Activated CD8-positive, alpha-beta T cell treated with anti-CD3 and anti-CD28 coated beads for 36 hours (primary cell): ENCODE results near the gene IFNAR1. TPM values are rescaled to one million over a fixed set of nuclear protein-coding genes. Genes with fewer than 3 reads are reported as not detected.
"Not testable (repeated sequence)": the region's sequence is repeated elsewhere in the genome, so short reads cannot be mapped to it uniquely, and the experiment has no call there.

Experiments used
- ATAC-seq: fragments of 200-7000 bp; cut with Tn5 transposase; one replicate; pipeline ENCODE4 v1.10.0; 2021; ENCODE audit warnings: mild to moderate bottlenecking, moderate library complexity
- CTCF ChIA-PET: fragments of 350-600 bp; sonication (Branson Sonifier 250); formaldehyde crosslinking; loops from one replicate; lab custom pipeline; 2021; ENCODE audit warnings: antibody characterized with exemption; lab: Charles Lee
- POLR2A ChIA-PET: fragments of 350-600 bp; sonication (Branson Sonifier 250); formaldehyde crosslinking; loops from one replicate; lab custom pipeline; 2021; ENCODE audit warnings: antibody characterized with exemption; lab: Charles Lee
- DNase-seq: peaks from one replicate; pipeline ENCODE4 v3.0.0-alpha.2; 2020
- H3K27ac Mint-ChIP-seq: one replicate; pipeline ENCODE4 v1.8.0; 2021; ENCODE audit warnings: mild to moderate bottlenecking, mixed read lengths
- H3K27me3 Mint-ChIP-seq: one replicate; pipeline ENCODE4 v1.8.0; 2021; ENCODE audit warnings: mixed read lengths
- H3K36me3 Mint-ChIP-seq: one replicate; pipeline ENCODE4 v1.8.0; 2021; ENCODE audit warnings: low read depth, mixed read lengths
- H3K4me1 Mint-ChIP-seq: one replicate; pipeline ENCODE4 v1.8.0; 2021; ENCODE audit warnings: low read depth, mixed read lengths
- H3K4me3 Mint-ChIP-seq: one replicate; pipeline ENCODE4 v1.8.0; 2021; ENCODE audit warnings: mild to moderate bottlenecking, moderate library complexity, mixed read lengths
- H3K9me3 Mint-ChIP-seq: one replicate; pipeline ENCODE4 v1.8.0; 2021; ENCODE audit warnings: mixed read lengths
- CTCF ChIP-seq: fragments of 200-600 bp; IDR thresholded peaks from one replicate; pipeline ENCODE4 v1.8.0; 2022; ENCODE audit warnings: antibody characterized with exemption, mild to moderate bottlenecking
- intact Hi-C: fragments of 100-400 bp; cut with micrococcal nuclease; formaldehyde crosslinking; loops from one replicate; pipeline ENCODE4 v1.10.0; 2022
- total RNA-seq, 2 experiments: library from RNA; stranded (reverse); gene quantifications; one replicate each; pipeline ENCODE4 v1.2.3, GENCODE V29; 2021

IFNAR1 gene
- total RNA-seq, 2 experiments from 2014 or later = 25.6 to 30.3 TPM

- no peak for DNase-seq
- Mint-ChIP-seq H3K4me1 (peaks cover 18% of the 10 kb centered on the region), H3K4me3 (no peak overlapping the region), H3K27ac (no peak overlapping the region), H3K9me3 (no peaks in the 10 kb centered on the region), H3K27me3 (no peaks in the 10 kb centered on the region), H3K36me3 (no peaks in the 10 kb centered on the region)
- ATAC-seq = no peak
- intact Hi-C loops = no loop called here
- POLR2A ChIA-PET = no interaction called here
- CTCF ChIA-PET = interaction anchor here (0.6 to 6.5 kb wide), 9 partner anchors 9 to 178 kb away, joined by 3 to 35 read pairs (median 4); no protein-coding TSS in a partner anchor
- TF ChIP-seq CTCF = no peak
Observed at GRCh38 chr21:33375101-33375644, 50.4 kb downstream of the IFNAR1 start.

GRCh38 chr21:33377221-33377920 is 52.6 kb downstream of the IFNAR1 start:
- Mint-ChIP-seq H3K36me3 (no peaks in the 10 kb centered on the region), H3K4me3 (no peak overlapping the region), H3K27me3 (no peaks in the 10 kb centered on the region), H3K27ac (no peak overlapping the region), H3K4me1 (peaks cover 38% of the 10 kb centered on the region), H3K9me3 (no peaks in the 10 kb centered on the region)
- ATAC-seq = no peak
- TF ChIP-seq CTCF = no peak
- POLR2A ChIA-PET = no interaction called here
- intact Hi-C loops = no loop called here
- no peak for DNase-seq
- CTCF ChIA-PET = interaction anchor here (0.6 to 6.5 kb wide), 12 partner anchors 7 to 437 kb away, joined by 3 to 35 read pairs (median 5); partner anchors contain the start of gene IFNAR1

GRCh38 chr21:33378081-33378480 is 53.3 kb downstream of the IFNAR1 start:
- intact Hi-C loops = no loop called here
- ChIA-PET POLR2A (no interaction called here), CTCF (interaction anchor here (1.2 to 6.5 kb wide), 8 partner anchors 9 to 438 kb away, joined by 3 to 35 read pairs (median 5); partner anchors contain the start of gene IFNAR1)
- Mint-ChIP-seq H3K9me3 (no peaks in the 10 kb centered on the region), H3K4me1 (peaks cover 45% of the 10 kb centered on the region), H3K27ac (no peak overlapping the region), H3K27me3 (no peaks in the 10 kb centered on the region), H3K4me3 (no peak overlapping the region), H3K36me3 (no peaks in the 10 kb centered on the region)
- DNase-seq (no peak), ATAC-seq (no peak)
- TF ChIP-seq CTCF = no peak

- intact Hi-C loops = loop anchor here (5.0 kb wide), 2 partner anchors 53 to 143 kb away; no protein-coding TSS in a partner anchor
- not testable (repeated sequence) for H3K36me3 Mint-ChIP-seq, DNase-seq, H3K9me3 Mint-ChIP-seq, ATAC-seq, H3K27me3 Mint-ChIP-seq
- ChIA-PET POLR2A (interaction anchor here (1.0 to 1.3 kb wide), 2 partner anchors 16 to 100 kb away, joined by 3 to 4 read pairs; partner anchors contain the start of gene TMEM50B), CTCF (interaction anchor here (0.6 to 6.5 kb wide), 8 partner anchors 19 to 609 kb away, joined by 3 to 29 read pairs (median 4); no protein-coding TSS in a partner anchor)
- peaks cover 60% of the 10 kb centered on the region for H3K4me1 Mint-ChIP-seq
- peak overlapping the region; percentile 39 for H3K4me3 Mint-ChIP-seq
- peak overlapping the region; percentile 79 for H3K27ac Mint-ChIP-seq
Observed at GRCh38 chr21:33379934-33380333, 55.2 kb downstream of the IFNAR1 start.

GRCh38 chr21:33380483-33380998 is 55.8 kb downstream of the IFNAR1 start:
- ATAC-seq (peak; percentile 77), DNase-seq (peak; percentile 99)
- no peaks in the 10 kb centered on the region for H3K36me3 Mint-ChIP-seq
- intact Hi-C loops = loop anchor here (5.0 kb wide), 2 partner anchors 53 to 143 kb away; no protein-coding TSS in a partner anchor
- H3K27ac Mint-ChIP-seq = peak overlapping the region; percentile 79
- H3K4me1 Mint-ChIP-seq = peaks cover 61% of the 10 kb centered on the region
- no peak for TF ChIP-seq CTCF
- H3K27me3 Mint-ChIP-seq = peaks cover 2% of the 10 kb centered on the region
- peak overlapping the region; percentile 39 for H3K4me3 Mint-ChIP-seq
- no peaks in the 10 kb centered on the region for H3K9me3 Mint-ChIP-seq
- ChIA-PET CTCF (interaction anchor here (0.6 to 6.5 kb wide), 5 partner anchors 19 to 223 kb away, joined by 3 to 29 read pairs (median 7); no protein-coding TSS in a partner anchor), POLR2A (interaction anchor here (0.9 to 1.4 kb wide), 5 partner anchors 19 to 99 kb away, joined by 3 to 4 read pairs (median 3); partner anchors contain the start of gene TMEM50B)

- H3K27ac Mint-ChIP-seq = peak overlapping the region; percentile 79
- not testable (repeated sequence) for H3K9me3 Mint-ChIP-seq, DNase-seq, H3K36me3 Mint-ChIP-seq, H3K27me3 Mint-ChIP-seq, H3K4me3 Mint-ChIP-seq, ATAC-seq
- H3K4me1 Mint-ChIP-seq = peaks cover 63% of the 10 kb centered on the region
- POLR2A ChIA-PET = interaction anchor here (1.0 to 1.4 kb wide), 4 partner anchors 19 to 98 kb away, joined by 3 to 4 read pairs (median 4); partner anchors contain the start of gene TMEM50B
- intact Hi-C loops = loop anchor here (5.0 kb wide), 2 partner anchors 54 to 144 kb away; no protein-coding TSS in a partner anchor
- CTCF ChIA-PET = interaction anchor here (2.5 to 6.5 kb wide), 2 partner anchors 64 to 184 kb away, joined by 7 to 29 read pairs; no protein-coding TSS in a partner anchor
Observed at GRCh38 chr21:33381381-33381780, 56.6 kb downstream of the IFNAR1 start.
